GM19238 (cell line): ENCODE measurements around the gene CHGA.
A peak's percentile ranks its signal among the peaks of the same experiment; 100 is the strongest.

ENCODE experiments used
- DNase-seq: peaks from one replicate; pipeline ENCODE4 v3.0.0; 2011; ENCODE audit warnings: low spot score; ENCODE audit not compliant: insufficient read length

The CHGA gene, protein sequence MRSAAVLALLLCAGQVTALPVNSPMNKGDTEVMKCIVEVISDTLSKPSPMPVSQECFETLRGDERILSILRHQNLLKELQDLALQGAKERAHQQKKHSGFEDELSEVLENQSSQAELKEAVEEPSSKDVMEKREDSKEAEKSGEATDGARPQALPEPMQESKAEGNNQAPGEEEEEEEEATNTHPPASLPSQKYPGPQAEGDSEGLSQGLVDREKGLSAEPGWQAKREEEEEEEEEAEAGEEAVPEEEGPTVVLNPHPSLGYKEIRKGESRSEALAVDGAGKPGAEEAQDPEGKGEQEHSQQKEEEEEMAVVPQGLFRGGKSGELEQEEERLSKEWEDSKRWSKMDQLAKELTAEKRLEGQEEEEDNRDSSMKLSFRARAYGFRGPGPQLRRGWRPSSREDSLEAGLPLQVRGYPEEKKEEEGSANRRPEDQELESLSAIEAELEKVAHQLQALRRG

DNA sequence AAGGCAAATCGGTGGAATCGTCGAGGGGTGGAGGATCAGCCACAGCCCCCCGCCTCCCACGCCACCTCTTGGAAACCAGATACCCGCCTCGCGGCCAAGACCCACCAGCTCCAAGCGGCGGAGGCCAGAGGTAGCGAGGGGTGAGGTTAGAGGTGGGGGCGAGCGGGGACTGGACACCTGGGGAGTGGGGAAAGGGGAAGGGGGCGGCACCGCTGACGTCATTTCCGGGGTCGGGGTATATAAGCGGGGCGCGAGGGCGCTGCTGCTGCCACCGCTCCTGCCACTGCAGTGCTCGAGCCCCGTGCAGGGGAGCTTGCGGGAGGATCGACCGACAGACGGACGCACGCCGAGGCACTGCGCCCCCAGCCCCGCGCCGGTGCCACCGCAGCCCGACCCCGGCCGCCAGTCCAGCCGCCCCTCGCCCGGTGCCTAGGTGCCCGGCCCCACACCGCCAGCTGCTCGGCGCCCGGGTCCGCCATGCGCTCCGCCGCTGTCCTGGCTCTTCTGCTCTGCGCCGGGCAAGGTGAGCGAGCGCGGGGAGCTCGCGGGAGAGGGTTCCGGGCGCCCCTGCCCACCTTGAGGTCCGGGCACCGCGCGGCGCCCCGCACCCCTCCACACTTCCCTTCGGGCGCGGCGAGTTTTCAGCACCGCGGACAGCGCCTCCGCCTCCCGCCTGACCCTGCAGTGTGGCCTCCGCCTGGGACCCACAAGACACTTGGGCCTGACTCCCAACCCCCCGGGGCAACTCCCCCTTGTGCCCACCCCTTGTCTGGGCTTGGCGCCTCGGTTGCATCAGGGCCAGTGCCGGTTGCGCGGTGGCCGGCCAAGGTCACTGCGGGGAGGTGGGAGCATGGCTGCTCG is at the start of gene CHGA:
CHGA (plus strand) TSS at position 268 of the 861 bp plus-strand sequence; CDS start at position 478, 210 bp downstream.
- peak; percentile 53 for DNase-seq

DNA sequence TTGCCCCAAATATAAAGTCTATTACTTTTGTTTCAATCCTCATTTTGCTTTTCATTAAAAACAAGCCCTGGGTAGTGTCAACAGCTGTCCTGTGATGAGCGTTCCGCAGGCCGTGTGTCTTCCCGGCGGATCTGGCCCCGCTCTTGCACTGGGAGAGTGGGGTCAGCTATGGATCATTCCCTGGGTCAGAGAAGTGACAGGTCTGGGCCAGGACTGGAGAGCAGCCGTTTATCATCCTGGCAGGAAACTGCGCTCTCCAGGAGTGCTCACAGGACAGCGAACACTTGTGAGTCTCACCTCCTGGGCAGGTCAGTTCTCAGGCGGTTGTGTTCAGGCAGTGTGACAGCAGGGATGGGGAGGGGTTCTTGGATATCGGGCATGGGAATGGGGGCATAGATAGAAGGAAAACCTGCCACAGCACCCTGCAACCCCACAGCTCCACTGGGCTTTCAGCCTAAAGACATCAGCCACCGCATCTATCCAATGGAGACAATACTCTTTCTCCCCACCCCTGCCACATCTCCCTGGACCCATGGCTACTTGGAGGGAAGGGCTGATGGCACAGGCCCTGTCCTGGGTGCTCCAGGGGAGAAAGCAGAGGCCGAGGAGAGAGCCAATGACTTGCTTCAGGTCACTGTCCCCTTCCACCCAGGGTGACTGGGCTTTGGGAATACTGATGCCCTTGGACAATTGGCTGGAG is 47.8 kb upstream of the CHGA start:
- DNase-seq, result no peak

DNA sequence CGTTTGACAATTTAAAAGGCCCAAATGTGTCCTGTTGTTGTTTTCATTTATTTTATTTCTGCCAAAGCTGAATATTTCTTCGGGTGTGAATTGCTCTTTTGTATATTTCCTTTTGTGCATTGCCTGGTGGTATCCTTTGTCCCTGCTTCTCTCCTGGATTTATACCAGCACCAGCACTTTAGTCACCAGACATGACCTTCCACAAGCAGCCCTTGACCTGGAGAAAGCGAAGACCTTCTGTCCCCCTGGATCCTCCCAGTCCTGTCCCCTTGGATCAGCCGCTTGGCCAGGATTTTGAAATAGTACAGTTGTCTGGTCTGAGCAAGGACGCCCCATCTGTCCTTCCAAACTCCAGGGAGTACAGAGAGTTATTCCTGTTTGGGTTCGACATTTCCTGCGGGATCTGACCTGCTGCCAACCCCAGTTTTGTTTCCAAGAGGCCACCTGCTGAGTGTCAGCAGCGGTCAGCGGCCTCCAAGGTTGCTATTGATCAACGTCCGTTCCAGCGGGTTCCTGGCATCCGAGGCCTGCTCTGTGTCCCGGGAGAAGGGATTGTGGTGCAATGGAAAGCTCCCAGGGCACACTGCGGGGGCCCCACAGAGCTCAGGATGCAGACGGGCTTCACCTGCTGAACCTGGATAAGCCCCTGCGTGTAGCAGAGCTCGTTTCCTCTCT is 45.1 kb upstream of the CHGA start:
- no peak for DNase-seq

DNA sequence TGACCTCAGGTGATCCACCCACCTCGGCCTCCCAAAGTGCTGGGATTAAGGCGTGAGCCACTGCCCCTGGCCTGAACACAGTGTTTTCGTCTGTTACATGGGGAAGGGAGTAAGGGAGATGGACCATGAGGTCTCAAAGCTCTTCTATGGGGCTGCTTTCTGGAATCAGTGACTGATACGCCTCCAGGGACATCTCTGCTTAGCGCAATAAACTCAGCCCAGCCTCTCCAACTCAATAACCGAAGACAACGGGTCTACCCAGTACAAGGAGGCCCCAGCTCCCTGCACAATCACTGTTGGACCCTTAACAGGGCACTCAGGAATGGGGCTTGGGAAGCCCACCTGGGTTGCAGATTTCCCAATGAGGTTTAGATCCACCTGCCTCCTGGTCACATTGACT is 42.6 kb upstream of the CHGA start:
- no peak for DNase-seq

DNA sequence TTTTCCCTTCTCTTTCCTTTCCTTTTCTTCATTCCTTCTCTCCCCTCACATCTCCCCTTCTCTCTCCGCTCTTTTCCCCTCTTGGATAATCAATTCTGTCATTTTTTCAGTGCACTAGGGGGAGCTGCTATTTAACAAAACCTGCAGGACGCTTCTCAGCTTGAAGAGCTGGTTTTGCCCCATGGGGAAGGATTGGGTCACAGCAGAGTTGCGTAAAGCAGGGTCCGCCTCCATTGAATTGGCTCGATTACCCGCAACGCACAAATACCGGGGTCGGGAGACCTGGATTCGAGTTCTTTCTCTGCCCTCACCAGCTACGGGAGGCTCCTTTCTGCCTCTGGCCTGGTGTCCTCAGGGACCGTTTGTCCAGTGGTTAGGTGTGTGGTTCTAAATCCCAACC is 42.1 kb upstream of the CHGA start:
- DNase-seq, result no peak

DNA sequence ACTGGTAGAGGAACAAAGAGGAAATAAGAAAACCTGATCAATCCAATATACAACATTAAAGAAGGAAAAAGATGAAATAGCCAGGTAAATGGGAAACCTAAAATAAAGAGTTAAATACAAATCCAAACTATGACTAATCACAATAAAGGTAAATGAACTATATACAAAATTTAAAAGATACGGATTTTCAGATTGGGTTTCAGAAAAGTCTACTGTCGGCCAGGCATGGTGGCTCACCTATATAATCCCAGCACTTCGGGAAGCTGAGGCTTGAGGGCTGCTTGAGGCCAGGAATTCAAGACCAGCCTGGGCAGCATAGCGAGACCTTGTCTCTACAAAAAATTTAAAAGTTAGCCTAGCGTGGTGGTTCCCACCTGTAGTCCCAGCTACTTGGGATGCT is 39.9 kb upstream of the CHGA start:
- no peak for DNase-seq

DNA sequence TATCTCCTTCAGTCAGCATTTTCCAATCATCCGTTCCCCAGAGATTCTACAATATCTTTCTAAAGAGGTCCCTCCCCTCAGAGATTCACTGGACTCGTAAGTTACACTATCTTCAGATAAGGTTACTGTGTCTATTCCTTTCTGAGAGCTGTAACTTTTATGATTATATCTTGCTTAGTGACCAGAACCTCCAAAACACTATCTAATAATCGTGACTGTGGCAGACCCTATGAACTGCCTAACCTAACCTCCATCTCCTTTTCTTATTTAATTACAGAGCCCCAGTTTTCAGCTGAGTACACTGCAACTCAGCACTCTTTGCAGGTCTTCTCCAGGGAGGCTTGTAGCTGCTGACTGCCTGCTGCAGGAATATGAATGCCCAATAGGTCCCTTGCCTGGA is 38.5 kb upstream of the CHGA start:
- no peak for DNase-seq

DNA sequence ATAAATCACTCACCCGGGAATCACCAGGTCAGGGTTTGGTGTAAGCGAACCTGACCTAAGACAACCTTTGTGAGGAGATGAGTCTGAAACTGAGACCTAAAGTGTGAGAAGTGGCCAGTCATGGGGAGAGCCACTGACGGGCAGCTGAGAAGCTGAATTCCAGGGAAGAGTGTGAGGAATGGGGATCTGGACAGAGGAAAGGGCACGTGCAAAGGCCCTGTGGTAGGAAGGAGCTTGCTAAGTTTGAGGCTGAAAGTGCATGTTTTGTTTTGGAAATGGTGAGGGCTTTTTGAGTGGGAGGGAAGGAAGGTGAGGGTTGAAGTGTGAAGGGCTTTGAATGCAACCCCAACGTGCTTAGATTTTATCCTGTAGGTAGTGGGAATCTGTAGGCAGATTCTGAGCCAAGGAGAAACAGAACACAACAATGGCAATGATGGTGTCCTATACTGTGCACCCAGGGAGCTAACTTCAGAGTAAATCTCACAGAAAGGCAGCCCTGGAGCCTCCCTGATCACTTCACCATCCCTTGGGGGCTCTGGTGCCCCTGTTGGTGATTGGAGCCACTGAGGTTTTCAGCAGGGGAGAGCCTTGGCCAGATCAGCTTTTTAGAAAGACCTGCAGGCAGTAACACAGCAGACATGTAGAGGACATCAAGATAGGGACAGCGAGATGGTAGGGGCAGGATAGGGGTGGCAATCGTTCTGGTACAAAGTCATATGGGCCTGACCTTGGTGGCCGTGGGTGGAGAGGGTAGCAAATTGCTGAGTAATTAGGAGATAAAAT is 37.5 kb upstream of the CHGA start:
- no peak for DNase-seq

DNA sequence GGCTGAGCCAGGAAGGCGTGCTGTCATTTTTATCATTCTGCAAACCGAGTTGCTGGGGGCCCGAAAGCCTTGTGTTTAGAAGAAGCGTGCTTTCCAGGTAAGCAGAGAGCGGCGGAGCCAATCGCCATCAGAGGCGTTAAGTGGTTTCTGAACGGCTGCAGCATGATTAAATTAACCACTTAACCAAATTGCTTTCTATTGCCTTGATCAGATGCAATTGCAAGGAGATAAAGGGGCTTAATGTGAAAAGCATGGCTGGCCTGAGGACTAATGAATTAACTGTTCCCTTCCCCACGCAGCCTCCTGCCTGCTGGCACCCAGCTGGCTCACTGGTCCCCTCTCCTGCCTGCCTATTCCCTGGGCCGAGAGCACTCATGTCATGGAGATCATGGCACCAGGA is 36.6 kb upstream of the CHGA start:
- no peak for DNase-seq

DNA sequence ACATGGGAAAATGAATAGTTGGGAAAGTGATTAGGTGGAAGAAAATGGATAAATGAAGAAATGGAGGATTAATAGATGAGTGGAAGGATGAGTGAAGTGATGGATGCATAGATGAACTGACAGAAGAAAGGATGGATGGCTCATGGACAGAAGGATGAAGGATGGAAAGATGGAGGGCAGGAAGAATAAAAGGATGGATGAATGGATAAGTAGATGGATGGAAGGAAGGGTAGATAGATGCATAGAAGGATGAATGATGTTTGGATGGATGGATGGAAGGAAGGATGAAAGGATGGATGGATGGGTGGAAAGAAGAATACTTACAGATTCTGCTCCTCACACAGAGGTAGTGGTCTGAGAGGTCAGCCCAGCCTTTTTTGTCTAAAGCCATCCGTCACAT is 35.8 kb upstream of the CHGA start:
- DNase-seq, result no peak

DNA sequence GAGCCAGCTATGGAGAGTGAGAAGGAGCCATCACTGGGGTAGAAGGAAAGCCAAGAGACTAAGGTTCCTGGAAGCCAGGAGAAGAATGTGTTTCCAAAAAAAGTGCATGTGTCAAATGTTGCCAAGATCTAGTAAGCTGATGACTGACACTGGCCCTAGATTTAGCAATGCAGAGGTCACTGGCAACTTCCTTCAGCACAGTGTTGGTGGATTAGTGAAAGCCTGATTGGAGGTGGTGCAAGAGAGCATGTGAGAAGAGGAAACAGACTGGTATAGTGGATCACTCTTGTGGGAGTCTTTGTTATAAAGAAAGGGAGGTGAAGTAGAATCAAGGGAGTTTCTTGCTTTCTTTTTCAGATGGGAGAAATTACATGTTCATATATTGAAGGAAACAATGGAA is 34.1 kb upstream of the CHGA start:
- no peak for DNase-seq

DNA sequence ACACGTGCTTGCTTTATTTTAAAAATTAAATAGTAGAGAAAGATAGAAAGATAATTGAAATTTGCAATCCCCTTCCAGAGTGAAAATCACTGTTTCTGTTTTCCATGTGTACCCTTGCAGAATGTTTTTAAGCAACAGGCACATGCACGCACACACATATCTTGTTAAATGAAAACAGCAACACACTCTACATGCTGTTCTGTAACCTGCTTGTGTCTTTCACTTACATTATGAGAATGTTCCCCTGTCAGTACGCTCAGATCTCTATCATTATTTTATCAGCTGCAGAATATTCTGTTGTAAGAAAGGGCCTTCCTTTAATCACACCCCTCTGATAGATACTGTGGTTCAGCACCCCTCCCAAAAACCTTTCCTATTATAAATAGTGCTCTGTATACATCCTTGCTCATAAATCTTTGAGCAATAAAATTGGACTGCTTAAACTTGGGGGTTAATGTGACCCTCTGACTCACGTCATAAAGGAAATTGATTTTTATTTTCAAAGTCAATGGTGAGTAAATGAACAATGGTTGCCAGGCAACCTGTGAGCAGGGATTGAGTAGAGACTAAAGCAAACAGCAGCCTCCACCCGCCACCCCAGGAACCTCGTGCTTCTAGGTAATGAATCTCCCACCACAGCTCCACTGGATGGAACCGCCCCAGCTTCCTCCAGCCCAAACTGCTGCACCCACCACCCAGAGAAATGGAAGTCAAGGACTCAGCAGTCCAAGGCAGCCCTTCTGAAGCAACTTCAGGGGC is 31.9 kb upstream of the CHGA start:
- DNase-seq, result no peak

DNA sequence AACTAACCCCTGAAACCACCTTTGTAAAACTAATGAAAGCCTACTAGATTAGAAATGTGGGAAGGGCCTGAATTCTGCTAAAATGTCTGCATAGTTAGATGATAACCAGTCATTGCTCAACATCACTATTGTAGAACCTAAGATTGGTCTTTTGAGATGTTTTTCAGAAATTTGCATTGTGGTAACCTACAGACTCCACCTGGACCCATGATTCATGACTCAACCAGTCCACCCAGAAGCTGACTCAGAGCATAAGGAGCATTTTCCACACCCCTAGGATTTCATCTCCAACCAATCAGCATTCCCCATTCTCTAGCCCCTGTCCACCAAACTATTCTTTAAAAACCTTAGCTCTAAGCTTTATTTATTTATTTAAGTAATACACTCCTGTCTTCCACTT is 30.4 kb upstream of the CHGA start:
- DNase-seq, result no peak

DNA sequence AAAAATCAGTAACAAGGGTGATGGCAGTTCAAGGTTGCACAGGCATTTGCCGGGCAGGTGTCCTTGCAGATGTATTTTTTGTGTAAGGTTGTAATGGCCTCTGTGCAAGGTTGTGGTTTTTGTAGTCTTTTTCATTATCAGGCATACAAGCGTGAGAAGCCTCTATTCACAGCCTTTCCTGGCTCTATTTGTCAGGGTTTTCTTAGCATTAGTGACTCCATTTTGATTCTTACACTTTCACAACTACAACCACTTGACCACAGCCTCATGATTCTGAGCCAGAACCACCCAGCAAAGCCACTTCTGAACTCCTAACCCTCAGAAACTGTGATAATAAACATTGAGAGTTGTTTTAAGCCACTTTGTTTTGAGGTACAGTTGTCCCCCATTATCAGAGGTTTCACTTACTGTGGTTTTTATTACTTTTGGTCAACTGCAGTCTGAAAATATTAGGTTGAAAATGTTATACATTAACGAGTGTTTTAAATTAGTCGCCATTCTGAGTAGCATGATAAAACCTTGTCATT is 27.5 kb upstream of the CHGA start:
- DNase-seq, result no peak

DNA sequence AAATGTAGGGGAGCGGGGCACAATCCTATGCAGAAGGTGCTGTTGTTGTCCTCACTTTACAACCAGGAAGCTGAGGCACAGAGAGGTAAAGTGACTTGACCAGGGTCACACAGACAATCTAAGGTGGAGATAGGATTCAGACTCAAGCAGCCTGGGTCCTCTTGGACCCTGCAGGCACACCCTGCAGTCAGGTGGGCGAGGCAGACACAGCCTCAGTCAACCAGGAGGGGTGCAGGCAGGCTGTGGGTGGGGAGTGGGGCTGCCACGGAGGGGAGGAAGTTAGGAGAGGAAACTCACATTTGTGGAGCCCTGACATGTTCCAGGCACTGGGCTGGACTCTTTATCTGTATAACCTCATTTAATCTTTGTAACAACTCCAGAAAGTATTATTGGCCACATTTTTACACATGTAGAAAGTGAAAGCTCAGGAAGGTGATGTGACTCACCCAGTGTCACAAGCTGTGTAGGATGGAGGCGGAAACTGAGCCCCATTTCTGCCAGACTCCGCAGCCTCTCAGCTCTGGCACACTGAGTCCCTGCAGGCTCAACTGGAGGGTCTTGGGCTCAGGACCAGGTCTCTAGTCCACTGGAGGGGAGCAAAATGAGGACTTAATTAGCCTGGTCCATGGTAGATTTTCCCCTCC is 24.9 kb upstream of the CHGA start:
- no peak for DNase-seq

DNA sequence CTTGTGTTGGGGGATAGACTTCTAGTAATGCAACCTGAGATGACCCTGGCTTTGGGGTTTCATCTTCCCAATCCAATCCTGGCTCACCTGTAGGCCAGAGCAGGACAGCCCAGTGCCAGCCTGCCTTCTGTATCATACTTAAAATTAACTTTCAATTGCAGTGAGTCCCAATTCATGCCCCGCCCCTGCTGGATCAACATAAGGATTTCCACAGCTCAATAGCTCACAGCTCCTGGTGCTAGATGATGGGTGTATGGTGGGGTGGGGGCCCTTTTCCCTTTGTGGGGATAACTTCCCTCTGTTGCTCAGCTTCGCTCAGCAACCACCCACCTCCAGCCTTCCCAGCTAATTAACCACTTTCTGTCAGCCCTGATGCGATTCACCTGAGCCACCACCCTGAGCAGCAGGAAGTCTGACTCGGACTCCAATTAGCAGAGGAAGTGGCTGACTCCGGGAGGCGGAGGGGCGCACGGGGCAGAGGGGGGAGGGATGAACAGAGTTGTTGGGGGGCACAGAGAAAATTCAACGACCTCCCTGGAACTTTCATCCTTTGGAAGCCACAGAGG is 24.3 kb upstream of the CHGA start:
- no peak for DNase-seq

DNA sequence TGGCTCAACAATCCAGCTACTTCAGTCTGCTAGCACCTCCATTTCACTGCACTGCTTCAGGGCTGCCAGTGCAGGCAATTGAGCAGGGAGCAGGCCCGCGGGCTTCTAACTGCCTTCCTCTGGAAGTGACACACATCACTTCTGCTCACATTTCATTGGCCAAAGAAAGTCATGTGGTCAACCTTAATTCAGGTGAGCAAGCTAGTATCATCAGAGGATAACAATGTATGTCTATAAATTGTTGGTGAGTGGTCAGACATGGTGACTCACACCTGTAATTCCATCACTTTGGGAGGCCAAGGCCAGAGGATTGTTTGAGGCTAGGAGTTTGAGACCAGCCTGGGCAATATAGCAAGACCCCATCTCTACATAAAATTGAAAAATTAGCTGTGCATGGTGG is 22.3 kb upstream of the CHGA start:
- DNase-seq, result no peak

DNA sequence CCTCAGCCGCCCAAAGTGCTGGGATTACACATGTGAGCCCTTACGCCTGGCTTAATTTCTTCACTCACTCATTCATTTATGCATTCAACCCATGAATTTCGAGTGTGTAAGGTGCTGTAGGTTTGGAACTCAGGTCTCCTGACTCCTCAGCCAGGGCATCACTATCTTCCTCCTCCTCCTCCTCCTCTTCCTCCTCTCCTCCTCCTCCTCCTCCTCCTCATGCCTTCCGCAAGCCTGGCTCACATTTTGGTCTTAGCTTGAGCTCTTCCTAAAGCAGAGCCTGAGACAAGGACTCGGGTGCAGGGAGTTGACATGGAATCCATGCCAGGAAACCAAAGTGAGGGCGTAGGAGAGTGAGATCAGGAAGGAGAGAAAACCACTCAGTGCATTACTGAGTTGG is 20.8 kb upstream of the CHGA start:
- DNase-seq, result no peak

DNA sequence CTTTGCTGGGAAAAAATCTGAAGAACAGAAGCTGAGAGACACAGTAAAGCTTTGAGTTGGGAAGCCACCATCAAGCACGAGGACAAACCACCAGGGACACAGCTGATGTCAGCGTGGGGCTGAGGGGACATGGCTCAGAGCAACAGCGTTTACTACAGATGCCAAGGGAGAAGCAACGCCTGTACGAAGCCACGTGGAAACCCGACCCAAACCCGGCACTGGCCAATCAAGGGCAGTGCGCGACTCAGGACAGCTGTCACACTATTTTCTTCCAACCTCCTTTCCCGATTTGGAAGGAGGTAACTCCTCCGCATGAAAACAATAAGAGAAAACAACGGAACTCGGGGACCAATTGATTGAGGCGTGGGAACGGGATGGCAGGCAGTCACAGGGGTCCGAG is 20.2 kb upstream of the CHGA start:
- no peak for DNase-seq
